Lower lobe of right lung (tissue), 2 donors: ENCODE measurements around the gene HOXC6. TPM values are rescaled to one million over a fixed set of nuclear protein-coding genes. Genes with fewer than 3 reads are reported as not detected.

Experiments used
- ATAC-seq, 2 donors: fragments of 200-7000 bp; cut with Tn5 transposase; one replicate each; pipeline ENCODE4 v1.9.1; 2020 to 2022; ENCODE audit warnings: mild to moderate bottlenecking in 2 of 2, moderate library complexity in 2 of 2
- DNase-seq: peaks from one replicate; pipeline ENCODE4 v3.0.0-alpha.2; 2020
- H3K27ac ChIP-seq: fragments of 200-600 bp; one replicate; pipeline ENCODE4 v1.8.0; 2022
- H3K27me3 ChIP-seq: fragments of 200-600 bp; one replicate; pipeline ENCODE4 v1.8.0; 2022; ENCODE audit warnings: low read depth
- H3K36me3 ChIP-seq: fragments of 200-600 bp; one replicate; pipeline ENCODE4 v1.8.0; 2022; ENCODE audit warnings: mild to moderate bottlenecking
- H3K4me1 ChIP-seq: fragments of 200-600 bp; one replicate; pipeline ENCODE4 v1.8.0; 2022
- H3K4me3 ChIP-seq: fragments of 200-600 bp; one replicate; pipeline ENCODE4 v1.8.0; 2022; ENCODE audit warnings: mild to moderate bottlenecking
- H3K9me3 ChIP-seq: fragments of 200-600 bp; one replicate; pipeline ENCODE4 v1.8.0; 2022
- CTCF ChIP-seq: fragments of 200-600 bp; IDR thresholded peaks from one replicate; pipeline ENCODE4 v1.8.0; 2022; ENCODE audit warnings: antibody characterized with exemption, mild to moderate bottlenecking
- intact Hi-C: fragments of 100-400 bp; cut with DNase I; formaldehyde crosslinking; loops from one replicate; pipeline ENCODE4 v1.11.0; 2022
- total RNA-seq: library from RNA; stranded (reverse); fragmentation: NEBNext Ultra II Directional; extraction: Animal tissue kit (Norgen Biotek cat#: 25700); gene quantifications from one replicate; pipeline ENCODE4 v1.2.1, GENCODE V29; 2021
- donor health status: DM: no; HTN: yes; CAD: no; lungs with severe emphysema.

HOXC6 gene
- total RNA-seq, 1 donor from 2014 or later = 0.50 TPM

- Histone ChIP-seq H3K4me1 (peaks cover 39% of the 10 kb centered on the region), H3K4me3 (no peak overlapping the region), H3K27me3 (peaks cover 100% of the 10 kb centered on the region), H3K36me3 (no peaks in the 10 kb centered on the region), H3K9me3 (no peaks in the 10 kb centered on the region), H3K27ac (no peak overlapping the region)
- no peak for DNase-seq
- intact Hi-C loops = no loop called here
- TF ChIP-seq CTCF = no peak
- ATAC-seq = no peak
These were observed 34.9 kb upstream of the HOXC6 start for GRCh38 chr12:53993162-53994008.

DNA sequence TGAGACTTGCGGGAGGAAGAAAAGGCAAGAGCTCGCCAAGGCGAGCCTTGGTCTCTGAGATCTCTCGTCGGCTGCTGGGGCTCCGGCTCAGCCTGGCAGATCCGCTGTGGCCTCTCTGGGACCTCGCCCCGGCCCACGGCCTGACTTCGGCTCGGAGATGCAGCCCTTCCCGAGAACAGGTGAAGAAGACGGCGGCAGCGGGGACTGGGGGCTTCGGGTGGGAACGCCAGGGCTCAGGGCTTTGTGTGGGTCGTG, 34.3 kb upstream of the HOXC6 start:
- TF ChIP-seq CTCF = no peak
- ATAC-seq = no peak
- Histone ChIP-seq H3K9me3 (no peaks in the 10 kb centered on the region), H3K36me3 (no peaks in the 10 kb centered on the region), H3K4me1 (peaks cover 38% of the 10 kb centered on the region), H3K27me3 (peaks cover 100% of the 10 kb centered on the region), H3K27ac (no peak overlapping the region), H3K4me3 (no peak overlapping the region)
- DNase-seq = no peak
- intact Hi-C loops = no loop called here

GRCh38 chr12:53994264-53995001, 33.8 kb upstream of the HOXC6 start:
- Histone ChIP-seq H3K4me3 (peak overlapping the region; percentile 3), H3K9me3 (no peaks in the 10 kb centered on the region), H3K27ac (no peak overlapping the region), H3K36me3 (no peaks in the 10 kb centered on the region), H3K27me3 (peaks cover 100% of the 10 kb centered on the region), H3K4me1 (peaks cover 33% of the 10 kb centered on the region)
- intact Hi-C loops = no loop called here
- DNase-seq (no peak), ATAC-seq (peak in 1 of 2 donors; percentile 24)
- no peak for TF ChIP-seq CTCF

- H3K4me3 ChIP-seq = peak overlapping the region; percentile 52
- ATAC-seq = no peak
These were observed 33.2 kb upstream of the HOXC6 start for GRCh38 chr12:53995002-53995377.

More at GRCh38 chr12:53995002-53995377, 33.2 kb upstream of the HOXC6 start:
- Histone ChIP-seq H3K27ac (no peak overlapping the region), H3K4me1 (peaks cover 37% of the 10 kb centered on the region), H3K36me3 (no peaks in the 10 kb centered on the region), H3K27me3 (peaks cover 100% of the 10 kb centered on the region), H3K9me3 (no peaks in the 10 kb centered on the region)
- no peak for TF ChIP-seq CTCF
- intact Hi-C loops = no loop called here
- DNase-seq = no peak
